Measurements from ENCODE around the gene NOL3. TPM values are rescaled to one million over a fixed set of nuclear protein-coding genes. Genes with fewer than 3 reads are reported as not detected.

NOL3 gene
- total and polyA plus RNA-seq, 2 of the 13 experiments (the other 11 are each of a cell fraction or from before 2014, with no cell fraction given): 5.7 to 20.5 TPM

GRCh38 chr16:67192781-67193361 is 22.5 kb downstream of the NOL3 start (continued):
- TF ChIP-seq ZNF609 (CRISPR knock-in tag; IDR thresholded peaks at IDR 0.05; ENCODE audit: borderline replicate concordance) (0 out of 2 replicates have a peak, but pooled peaks have one; percentile 1), TBX3 (IDR thresholded peaks at IDR 0.05; ENCODE audit: borderline replicate concordance) (no peak), ZEB1 (IDR thresholded peaks at IDR 0.05; ENCODE audit: insufficient replicate concordance, low read depth) (peak; percentile 36), ZNF331 (CRISPR knock-in tag; IDR thresholded peaks at IDR 0.05) (no peak), ZSCAN5A (CRISPR knock-in tag; IDR thresholded peaks at IDR 0.05; ENCODE audit: borderline replicate concordance) (no peak), BRF2 (CRISPR knock-in tag; IDR thresholded peaks at IDR 0.05) (no peak), ZNF674 (CRISPR knock-in tag; IDR thresholded peaks at IDR 0.05; ENCODE audit: low read depth) (no peak), ZNF274 (CRISPR knock-in tag; IDR thresholded peaks at IDR 0.05) (no peak), MAFK (conservative IDR thresholded peaks at IDR 0.05 in 1 of 2, IDR thresholded peaks at IDR 0.05 in 1 of 2; ENCODE audit: low read length in 2 of 2) (no peak), ZNF569 (CRISPR knock-in tag; IDR thresholded peaks at IDR 0.05; ENCODE audit: borderline replicate concordance) (no peak), ZNF740 (CRISPR knock-in tag; IDR thresholded peaks at IDR 0.05) (no peak), NRL (CRISPR knock-in tag; IDR thresholded peaks at IDR 0.05; ENCODE audit: borderline replicate concordance) (no peak), RFXANK (CRISPR knock-in tag; IDR thresholded peaks at IDR 0.05) (no peak), ZNF431 (CRISPR knock-in tag; IDR thresholded peaks at IDR 0.05; ENCODE audit: borderline replicate concordance, low read depth) (no peak), PAWR (CRISPR knock-in tag; IDR thresholded peaks at IDR 0.05; ENCODE audit: borderline replicate concordance) (no peak; the same call in 1 of the 2 replicates), ZNF619 (CRISPR knock-in tag; IDR thresholded peaks at IDR 0.05) (peak; percentile 61; the same call in 1 of the 2 replicates), ZNF101 (CRISPR knock-in tag; IDR thresholded peaks at IDR 0.05; ENCODE audit: borderline replicate concordance, low read depth) (no peak), ZNF607 (CRISPR knock-in tag; IDR thresholded peaks at IDR 0.05; ENCODE audit: borderline replicate concordance) (no peak), PRMT3 (CRISPR knock-in tag; IDR thresholded peaks at IDR 0.05; ENCODE audit: borderline replicate concordance, low read depth) (no peak), SALL1 (CRISPR knock-in tag; IDR thresholded peaks at IDR 0.05) (0 out of 2 replicates have a peak, but pooled peaks have one; percentile 16), ZNF891 (CRISPR knock-in tag; IDR thresholded peaks at IDR 0.05) (no peak)
